Epithelial cell of esophagus (primary cell): ENCODE results near the gene C3.
A peak's percentile ranks its signal among the peaks of the same experiment; 100 is the strongest.
"Not testable (repeated sequence)": the region's sequence is repeated elsewhere in the genome, so short reads cannot be mapped to it uniquely, and the experiment has no call there.

Experiments used
- DNase-seq: peaks from one replicate; pipeline ENCODE4 v3.0.0; 2010; ENCODE audit warnings: low read depth
- H3K4me3 ChIP-seq: 2 replicates; pipeline ENCODE4 v1.5.1; 2011; ENCODE audit warnings: mild to moderate bottlenecking, low read length, control low read depth
- TF ChIP-seq, protein P1 (sequence below): IDR thresholded peaks from 2 replicates; pipeline ENCODE4 v1.5.1; 2011; ENCODE audit warnings: low read depth, mild to moderate bottlenecking, low read length, control low read depth, inconsistent platforms; ENCODE audit not compliant: insufficient read depth; ENCODE audit errors: missing control alignments

The C3 gene

GRCh38 chr19:6753178-6754031 lies 33.0 kb upstream of the C3 start:
- peak; percentile 82 for DNase-seq
- TF ChIP-seq, protein P1, sequence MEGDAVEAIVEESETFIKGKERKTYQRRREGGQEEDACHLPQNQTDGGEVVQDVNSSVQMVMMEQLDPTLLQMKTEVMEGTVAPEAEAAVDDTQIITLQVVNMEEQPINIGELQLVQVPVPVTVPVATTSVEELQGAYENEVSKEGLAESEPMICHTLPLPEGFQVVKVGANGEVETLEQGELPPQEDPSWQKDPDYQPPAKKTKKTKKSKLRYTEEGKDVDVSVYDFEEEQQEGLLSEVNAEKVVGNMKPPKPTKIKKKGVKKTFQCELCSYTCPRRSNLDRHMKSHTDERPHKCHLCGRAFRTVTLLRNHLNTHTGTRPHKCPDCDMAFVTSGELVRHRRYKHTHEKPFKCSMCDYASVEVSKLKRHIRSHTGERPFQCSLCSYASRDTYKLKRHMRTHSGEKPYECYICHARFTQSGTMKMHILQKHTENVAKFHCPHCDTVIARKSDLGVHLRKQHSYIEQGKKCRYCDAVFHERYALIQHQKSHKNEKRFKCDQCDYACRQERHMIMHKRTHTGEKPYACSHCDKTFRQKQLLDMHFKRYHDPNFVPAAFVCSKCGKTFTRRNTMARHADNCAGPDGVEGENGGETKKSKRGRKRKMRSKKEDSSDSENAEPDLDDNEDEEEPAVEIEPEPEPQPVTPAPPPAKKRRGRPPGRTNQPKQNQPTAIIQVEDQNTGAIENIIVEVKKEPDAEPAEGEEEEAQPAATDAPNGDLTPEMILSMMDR = peak; percentile 7
- H3K4me3 ChIP-seq = no peak overlapping the region

DNA sequence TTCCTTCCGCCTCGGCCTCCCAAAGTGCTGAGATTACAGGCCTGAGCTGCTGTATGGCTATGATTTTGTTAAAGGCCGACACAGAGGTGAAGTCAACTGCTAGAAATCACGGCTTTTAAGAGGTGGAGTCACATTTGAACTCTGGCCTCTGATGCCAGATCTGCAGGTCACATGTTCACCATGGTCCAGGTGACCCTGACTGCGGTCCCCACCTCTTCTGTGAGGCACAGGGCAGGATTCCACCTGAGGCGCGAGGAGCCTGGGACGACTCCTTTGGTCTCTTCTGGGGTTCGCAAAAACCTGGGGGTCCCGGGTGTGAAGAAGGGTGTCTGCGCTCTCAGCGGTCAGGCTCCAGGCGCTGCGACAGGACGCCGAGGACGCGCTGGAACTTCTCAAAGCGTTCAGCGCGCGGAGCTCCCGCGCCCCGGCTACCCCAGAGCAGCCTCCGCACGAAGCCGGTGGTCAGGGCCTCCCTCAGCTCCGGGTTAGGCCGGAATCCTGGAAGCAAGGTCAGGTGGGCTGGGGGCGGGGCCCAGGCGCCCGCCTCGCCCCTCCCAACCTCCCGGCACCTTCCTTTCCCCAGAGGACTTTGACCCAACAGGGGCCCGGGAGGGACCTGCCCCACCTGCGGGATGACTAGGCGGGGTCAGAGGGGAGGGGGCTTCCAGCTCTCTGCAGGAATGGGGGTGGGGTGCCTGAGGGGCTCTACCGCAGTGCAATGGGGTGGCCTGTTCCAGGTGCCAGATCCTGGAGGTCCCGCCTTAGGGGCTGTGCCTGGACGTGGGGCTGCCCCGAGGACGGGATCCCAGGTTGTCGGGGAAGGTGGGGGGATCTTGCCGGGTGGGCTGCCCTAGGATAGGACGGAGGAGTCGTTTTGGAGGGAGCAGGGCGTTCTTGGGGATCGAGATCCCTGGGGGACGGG lies 32.1 kb upstream of the C3 start:
- no peak overlapping the region for H3K4me3 ChIP-seq
- TF ChIP-seq, protein P1 = no peak
- DNase-seq = no peak

DNA sequence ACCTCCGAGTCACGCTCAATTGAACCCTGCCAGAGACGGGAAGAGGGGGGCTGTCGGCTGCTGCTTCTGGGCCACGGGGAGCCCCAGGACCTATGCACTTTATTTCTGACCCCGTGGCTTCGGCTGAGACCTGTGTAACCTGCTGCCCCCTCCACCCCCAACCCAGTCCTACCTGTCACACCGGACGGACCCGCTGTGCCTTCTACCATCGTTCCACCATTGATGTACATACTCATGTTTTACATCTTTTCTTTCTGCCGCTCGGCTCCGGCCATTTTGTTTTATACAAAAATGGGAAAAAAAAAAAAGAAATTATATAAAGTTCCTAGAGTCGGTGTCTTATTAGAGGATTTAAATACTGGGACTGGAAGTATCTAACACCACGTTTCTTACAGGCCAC lies 30.7 kb upstream of the C3 start:
- no peak overlapping the region for H3K4me3 ChIP-seq
- TF ChIP-seq, protein P1 = no peak
- no peak for DNase-seq

DNA sequence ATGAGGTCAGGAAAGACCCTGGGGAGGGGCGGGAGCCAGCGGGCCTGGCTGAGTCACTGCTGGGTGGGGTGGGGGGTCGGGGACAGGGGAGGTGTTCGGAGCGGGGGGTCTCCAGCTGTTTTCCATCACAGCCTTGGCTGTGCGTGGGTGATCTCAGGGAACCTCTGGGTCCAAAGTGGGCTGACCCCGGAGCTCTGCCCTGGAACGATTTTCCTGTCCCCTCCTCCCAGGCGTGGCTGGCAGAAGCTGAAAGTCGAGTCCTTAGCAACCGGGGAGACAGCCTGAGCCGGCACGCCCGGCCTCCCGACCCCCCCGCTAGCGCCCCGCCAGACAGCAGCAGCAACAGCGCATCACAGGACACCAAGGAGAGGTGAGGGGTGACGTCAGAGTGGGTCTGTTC lies 29.6 kb upstream of the C3 start:
- H3K4me3 ChIP-seq = no peak overlapping the region
- DNase-seq = no peak
- TF ChIP-seq, protein P1 = no peak

GRCh38 chr19:6748543-6748942 lies 28.1 kb upstream of the C3 start:
- DNase-seq, H3K4me3 ChIP-seq: not testable (repeated sequence)

GRCh38 chr19:6745965-6746364 lies 25.5 kb upstream of the C3 start:
- no peak for DNase-seq
- TF ChIP-seq, protein P1 = no peak
- H3K4me3 ChIP-seq = no peak overlapping the region
